HCT116 (cell line): ENCODE results near the gene FBRS. TPM values are rescaled to one million over a fixed set of nuclear protein-coding genes. Genes with fewer than 3 reads are reported as not detected.

Source experiments
- ATAC-seq: fragments of 200-7000 bp; cut with Tn5 transposase; 2 replicates; pipeline ENCODE4 v1.9.1; 2020; ENCODE audit warnings: mild to moderate bottlenecking, moderate library complexity
- BruUV-seq: library from RNA; stranded (reverse); fragments of 400-500 nt; replicated peaks from 2 replicates; lab custom pipeline; 2021; lab: Mats Ljungman, UMichigan
- CTCF ChIA-PET: fragments of 300-600 bp; sonication (Branson Sonifier 250); formaldehyde crosslinking; loops from one replicate; lab custom pipeline; 2021; ENCODE audit warnings: antibody characterized with exemption; lab: Charles Lee
- POLR2A ChIA-PET: fragments of 300-600, 350-600 bp; sonication (Branson Sonifier 250); formaldehyde crosslinking; loops from one replicate; lab custom pipeline; 2021; ENCODE audit warnings: antibody characterized with exemption; lab: Charles Lee
- RAD21 ChIA-PET, 2 experiments: fragments of 300-600 bp; sonication (Branson Sonifier 250); formaldehyde crosslinking; loops; one replicate each; lab custom pipeline; 2023; ENCODE audit warnings: low total read pairs in 2 of 2; ENCODE audit not compliant: uncharacterized antibody in 2 of 2, unreplicated experiment in 2 of 2, low non-redundant PET in 1 of 2; lab: Charles Lee
- DNase-seq: peaks from one replicate; pipeline ENCODE4 v3.0.0-alpha.2; 2010; ENCODE audit warnings: low read depth, low spot score
- H2AFZ ChIP-seq: fragments of 200-600 bp; shearing (Covaris generic), sonication (generic); 2 replicates; pipeline ENCODE4 v1.6.1; 2017; ENCODE audit warnings: low read depth, mixed run types, mixed read lengths, antibody characterized with exemption, low read length; ENCODE audit not compliant: poor library complexity, severe bottlenecking
- H3K27ac ChIP-seq: 2 replicates; pipeline ENCODE4 v1.5.1; 2012; ENCODE audit warnings: low read depth, low read length
- H3K27me3 ChIP-seq: fragments of 200-600 bp; sonication (generic); 2 replicates; pipeline ENCODE4 v1.6.1; 2016; ENCODE audit warnings: mixed run types, low read length, mixed read lengths; ENCODE audit not compliant: insufficient read depth
- H3K36me3 ChIP-seq, 2 experiments: fragments of 200-500 bp in 1 of 2; fragments of 200-600 bp in 1 of 2; sonication (Bioruptor generic) in 1 of 2; sonication (generic) in 1 of 2; 2 replicates each; pipeline versions ENCODE4 v1.5.1 to v1.6.1; 2014 to 2016; ENCODE audit warnings: low read length in 2 of 2, inconsistent platforms in 1 of 2, mixed read lengths in 1 of 2, mixed run types in 1 of 2; ENCODE audit not compliant: insufficient read depth in 2 of 2, control insufficient read depth in 1 of 2
- H3K4me1 ChIP-seq, 2 experiments: fragments of 200-600 bp in 1 of 2; sonication (generic) in 1 of 2; 2 replicates each; pipeline versions ENCODE4 v1.5.1 to v1.6.1; 2012 to 2017; ENCODE audit warnings: low read length in 2 of 2, inconsistent platforms in 1 of 2, mild to moderate bottlenecking in 1 of 2, mixed read lengths in 1 of 2, mixed run types in 1 of 2, moderate library complexity in 1 of 2; ENCODE audit not compliant: insufficient read depth in 2 of 2, control insufficient read depth in 1 of 2
- H3K4me2 ChIP-seq: fragments of 200-600 bp; sonication (generic); 2 replicates; pipeline ENCODE4 v1.6.1; 2017; ENCODE audit warnings: mixed run types, low read length, mixed read lengths
- H3K4me3 ChIP-seq, 2 experiments: fragments of 200-600 bp in 1 of 2; sonication (generic) in 1 of 2; replicated peaks in 1 of 2; 2 replicates each; pipeline ENCODE4 v1.5.1; 2011 to 2016; ENCODE audit warnings: low read length in 2 of 2, control low read depth in 1 of 2, low read depth in 1 of 2, mild to moderate bottlenecking in 1 of 2, mixed read lengths in 1 of 2, mixed run types in 1 of 2
- H3K79me2 ChIP-seq: fragments of 200-600 bp; sonication (generic); 2 replicates; pipeline ENCODE4 v1.6.1; 2017; ENCODE audit warnings: mild to moderate bottlenecking, mixed run types, low read length, moderate library complexity, mixed read lengths; ENCODE audit not compliant: insufficient read depth
- H3K9ac ChIP-seq: fragments of 200-600 bp; sonication (generic); 2 replicates; pipeline ENCODE4 v1.6.1; 2016; ENCODE audit warnings: low read length, mixed read lengths
- H3K9me2 ChIP-seq: fragments of 200-600 bp; sonication (generic), shearing (Covaris generic); 2 replicates; pipeline ENCODE4 v1.6.1; 2017; ENCODE audit warnings: mixed run types, mild to moderate bottlenecking, moderate library complexity; ENCODE audit not compliant: insufficient read depth
- H3K9me3 ChIP-seq, 2 experiments: fragments of 200-500 bp in 1 of 2; fragments of 200-600 bp in 1 of 2; sonication (Bioruptor generic) in 1 of 2; sonication (generic) in 1 of 2; 2 replicates each; pipeline ENCODE4 v1.6.1; 2014 to 2017; ENCODE audit warnings: low read length in 2 of 2, mixed read lengths in 2 of 2, inconsistent platforms in 1 of 2, low read depth in 1 of 2, mild to moderate bottlenecking in 1 of 2, mixed run types in 1 of 2, moderate library complexity in 1 of 2; ENCODE audit not compliant: control insufficient read depth in 1 of 2, insufficient read depth in 1 of 2
- H4K20me1 ChIP-seq: fragments of 200-600 bp; sonication (generic), shearing (Covaris generic); 2 replicates; pipeline ENCODE4 v1.6.1; 2017; ENCODE audit warnings: mixed run types, mild to moderate bottlenecking, moderate library complexity; ENCODE audit not compliant: insufficient read depth
- ELF1 ChIP-seq: IDR thresholded peaks from 2 replicates; pipeline ENCODE4 v1.6.1; 2012; ENCODE audit warnings: low read depth, borderline replicate concordance
- EZH2 ChIP-seq: fragments of 200-600 bp; sonication (generic); IDR thresholded peaks from 2 replicates; pipeline ENCODE4 v1.6.1; 2017; ENCODE audit warnings: antibody characterized with exemption, mixed run types
- EZH2phosphoT487 ChIP-seq: fragments of 200-600 bp; IDR thresholded peaks from 2 replicates; pipeline ENCODE4 v1.6.1; 2018; ENCODE audit warnings: antibody characterized with exemption, borderline replicate concordance
- FOSL1 ChIP-seq: IDR thresholded peaks from 2 replicates; pipeline ENCODE4 v1.6.1; 2012; ENCODE audit warnings: low read depth
- SP1 ChIP-seq: IDR thresholded peaks from 2 replicates; pipeline ENCODE4 v1.6.1; 2012; ENCODE audit warnings: low read depth
- TCF7L2 ChIP-seq: IDR thresholded peaks from 2 replicates; pipeline ENCODE4 v1.7.0; 2011; ENCODE audit warnings: borderline replicate concordance, inconsistent platforms; ENCODE audit not compliant: insufficient read depth, insufficient read length; ENCODE audit errors: extremely low read depth
- YY1 ChIP-seq: IDR thresholded peaks from 2 replicates; pipeline ENCODE4 v1.6.1; 2011; ENCODE audit warnings: low read length, low read depth, moderate library complexity, mild to moderate bottlenecking; ENCODE audit not compliant: insufficient replicate concordance; ENCODE audit errors: extremely low read depth
- ZFX ChIP-seq: fragments of 450-650 bp; IDR thresholded peaks from 2 replicates; pipeline ENCODE4 v1.6.1; 2017
- ZNF274 ChIP-seq: fragments of 200-500 bp; sonication (Bioruptor generic); IDR thresholded peaks from 2 replicates; pipeline ENCODE4 v1.6.1; 2014; ENCODE audit warnings: mild to moderate bottlenecking, low read depth, low read length, inconsistent platforms
- intact Hi-C: fragments of 100-400 bp; cut with micrococcal nuclease; formaldehyde crosslinking; loops from 2 replicates; pipeline ENCODE4 v1.10.0; 2022
- total RNA-seq: library from RNA; stranded (reverse); gene quantifications from one replicate; pipeline ENCODE4 v1.2.1, GENCODE V29; 2021; ENCODE audit not compliant: unreplicated experiment
- TF ChIP-seq, protein P1 (sequence below): IDR thresholded peaks from 2 replicates; pipeline ENCODE4 v1.6.1; 2011; ENCODE audit warnings: mild to moderate bottlenecking, low read length, moderate library complexity; ENCODE audit not compliant: insufficient replicate concordance; ENCODE audit errors: extremely low read depth
- TF ChIP-seq, protein P2 (sequence below), 3 experiments: fragments of 200-600 bp in 1 of 3; sonication (generic) in 1 of 3; IDR thresholded peaks in 2 of 3; conservative IDR thresholded peaks in 1 of 3; 2 replicates each; pipeline ENCODE4 v1.5.1; 2012 to 2017; ENCODE audit warnings: low read depth in 2 of 3, low read length in 2 of 3, antibody characterized with exemption in 1 of 3, borderline replicate concordance in 1 of 3, control low read depth in 1 of 3, mild to moderate bottlenecking in 1 of 3, mixed read lengths in 1 of 3, mixed run types in 1 of 3, moderate library complexity in 1 of 3; ENCODE audit not compliant: insufficient read depth in 1 of 3

FBRS gene
- total RNA-seq, 1 experiment from 2014 or later = 65.3 TPM

DNA sequence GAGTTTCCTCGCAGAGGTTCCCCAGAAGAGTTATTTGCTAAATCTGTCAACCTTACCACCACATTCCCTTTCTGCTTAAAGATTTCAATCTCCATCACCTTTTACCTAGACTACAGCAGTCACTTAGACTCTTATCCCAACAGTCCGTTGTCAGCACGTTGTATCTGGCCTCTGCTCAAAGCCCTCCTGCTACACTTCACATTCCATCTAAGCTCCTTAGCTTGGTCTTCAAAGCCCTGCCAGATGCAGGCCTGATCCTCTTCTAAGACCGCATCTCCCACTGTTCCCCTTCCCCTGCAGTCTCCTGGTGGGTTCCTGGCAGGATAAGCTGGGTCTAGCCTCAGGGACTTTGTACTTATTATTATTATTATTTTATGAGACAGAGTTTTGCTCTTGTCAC lies 30.5 kb downstream of the FBRS start:
- no peak for ATAC-seq
- H3K9me3 ChIP-seq = no peaks in the 10 kb centered on the region
- no peak overlapping the region for H3K4me3 ChIP-seq
- BruUV-seq = no TSS peak
- RAD21 ChIA-PET = no interaction called here
- H3K4me2 ChIP-seq = no peak overlapping the region
- intact Hi-C loops = no loop called here
- H3K79me2 ChIP-seq = no peaks in the 10 kb centered on the region
- H3K36me3 ChIP-seq = no peaks in the 10 kb centered on the region
- H4K20me1 ChIP-seq = no peaks in the 10 kb centered on the region
- no peak overlapping the region for H3K27ac ChIP-seq
- H3K4me1 ChIP-seq = peaks cover under 1 to 5% of the 10 kb centered on the region in 2 experiments; a peak in 2 of 4 replicates
- TF ChIP-seq EZH2phosphoT487 (no peak), SP1 (no peak), ZNF274 (no peak), FOSL1 (no peak), TCF7L2 (no peak), EZH2 (no peak), ELF1 (no peak), ZFX (no peak), YY1 (no peak)
- TF ChIP-seq, protein P1, sequence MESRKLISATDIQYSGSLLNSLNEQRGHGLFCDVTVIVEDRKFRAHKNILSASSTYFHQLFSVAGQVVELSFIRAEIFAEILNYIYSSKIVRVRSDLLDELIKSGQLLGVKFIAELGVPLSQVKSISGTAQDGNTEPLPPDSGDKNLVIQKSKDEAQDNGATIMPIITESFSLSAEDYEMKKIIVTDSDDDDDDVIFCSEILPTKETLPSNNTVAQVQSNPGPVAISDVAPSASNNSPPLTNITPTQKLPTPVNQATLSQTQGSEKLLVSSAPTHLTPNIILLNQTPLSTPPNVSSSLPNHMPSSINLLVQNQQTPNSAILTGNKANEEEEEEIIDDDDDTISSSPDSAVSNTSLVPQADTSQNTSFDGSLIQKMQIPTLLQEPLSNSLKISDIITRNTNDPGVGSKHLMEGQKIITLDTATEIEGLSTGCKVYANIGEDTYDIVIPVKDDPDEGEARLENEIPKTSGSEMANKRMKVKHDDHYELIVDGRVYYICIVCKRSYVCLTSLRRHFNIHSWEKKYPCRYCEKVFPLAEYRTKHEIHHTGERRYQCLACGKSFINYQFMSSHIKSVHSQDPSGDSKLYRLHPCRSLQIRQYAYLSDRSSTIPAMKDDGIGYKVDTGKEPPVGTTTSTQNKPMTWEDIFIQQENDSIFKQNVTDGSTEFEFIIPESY = no peak
- TF ChIP-seq, protein P2, sequence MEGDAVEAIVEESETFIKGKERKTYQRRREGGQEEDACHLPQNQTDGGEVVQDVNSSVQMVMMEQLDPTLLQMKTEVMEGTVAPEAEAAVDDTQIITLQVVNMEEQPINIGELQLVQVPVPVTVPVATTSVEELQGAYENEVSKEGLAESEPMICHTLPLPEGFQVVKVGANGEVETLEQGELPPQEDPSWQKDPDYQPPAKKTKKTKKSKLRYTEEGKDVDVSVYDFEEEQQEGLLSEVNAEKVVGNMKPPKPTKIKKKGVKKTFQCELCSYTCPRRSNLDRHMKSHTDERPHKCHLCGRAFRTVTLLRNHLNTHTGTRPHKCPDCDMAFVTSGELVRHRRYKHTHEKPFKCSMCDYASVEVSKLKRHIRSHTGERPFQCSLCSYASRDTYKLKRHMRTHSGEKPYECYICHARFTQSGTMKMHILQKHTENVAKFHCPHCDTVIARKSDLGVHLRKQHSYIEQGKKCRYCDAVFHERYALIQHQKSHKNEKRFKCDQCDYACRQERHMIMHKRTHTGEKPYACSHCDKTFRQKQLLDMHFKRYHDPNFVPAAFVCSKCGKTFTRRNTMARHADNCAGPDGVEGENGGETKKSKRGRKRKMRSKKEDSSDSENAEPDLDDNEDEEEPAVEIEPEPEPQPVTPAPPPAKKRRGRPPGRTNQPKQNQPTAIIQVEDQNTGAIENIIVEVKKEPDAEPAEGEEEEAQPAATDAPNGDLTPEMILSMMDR (IDR thresholded peaks at IDR 0.05 in 2 of 3, conservative IDR thresholded peaks at IDR 0.05 in 1 of 3; ENCODE audit: borderline replicate concordance in 1 of 3, insufficient read depth in 1 of 3, low read depth in 2 of 3, low read length in 2 of 3) = no peak
- no peak overlapping the region for H2AFZ ChIP-seq
- CTCF ChIA-PET = no interaction called here
- no peaks in the 10 kb centered on the region for H3K9me2 ChIP-seq
- no peak overlapping the region for H3K9ac ChIP-seq
- no peaks in the 10 kb centered on the region for H3K27me3 ChIP-seq
- POLR2A ChIA-PET = no interaction called here
- DNase-seq = no peak
